Posterior vena cava (tissue), 2 donors: ENCODE data around the gene CD164L2. TPM values are rescaled to one million over a fixed set of nuclear protein-coding genes. Genes with fewer than 3 reads are reported as not detected.

ENCODE experiments used
- DNase-seq: peaks from one replicate; pipeline ENCODE4 v3.0.0-alpha.2; 2020; ENCODE audit warnings: low spot score
- intact Hi-C, 2 donors: fragments of 100-400 bp; cut with DNase I; formaldehyde crosslinking; loops; one replicate each; pipeline versions ENCODE4 v1.14.1 to v1.14.2; 2022 to 2023
- total RNA-seq, 2 donors: library from RNA; stranded (reverse); fragmentation: NEBNext Ultra II Directional; extraction: Animal tissue kit (Norgen Biotek cat#: 25700); gene quantifications; one replicate each; pipeline ENCODE4 v1.2.1, GENCODE V29; 2021
- donor health status: DM: yes; HTN: yes; CAD: no.
- donor health status: DM: yes; HTN: yes; CAD: no.

The CD164L2 gene
- total RNA-seq, 2 donors from 2014 or later, result not detected

DNA sequence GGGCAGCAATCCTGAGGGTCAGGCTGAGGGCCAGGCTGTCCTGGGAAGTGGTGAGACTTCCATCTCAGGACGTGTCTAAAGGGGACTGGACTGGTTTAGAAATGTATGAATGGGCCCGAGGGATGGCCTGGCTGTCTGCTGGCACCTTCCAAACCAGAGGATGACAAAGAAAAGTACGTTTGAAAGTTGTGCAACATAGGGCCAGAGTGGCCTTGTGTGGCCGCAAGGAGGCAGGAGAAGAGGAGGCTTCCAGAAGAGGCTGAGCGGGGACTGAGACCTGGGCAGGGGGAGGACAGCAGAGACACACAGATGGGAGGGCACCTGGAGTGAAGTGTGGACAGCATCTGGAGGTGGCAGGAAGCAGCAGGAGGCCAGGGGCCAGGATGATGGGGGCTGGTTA, 43.9 kb downstream of the CD164L2 start:
- intact Hi-C loops, result no loop called here
- no peak for DNase-seq

DNA sequence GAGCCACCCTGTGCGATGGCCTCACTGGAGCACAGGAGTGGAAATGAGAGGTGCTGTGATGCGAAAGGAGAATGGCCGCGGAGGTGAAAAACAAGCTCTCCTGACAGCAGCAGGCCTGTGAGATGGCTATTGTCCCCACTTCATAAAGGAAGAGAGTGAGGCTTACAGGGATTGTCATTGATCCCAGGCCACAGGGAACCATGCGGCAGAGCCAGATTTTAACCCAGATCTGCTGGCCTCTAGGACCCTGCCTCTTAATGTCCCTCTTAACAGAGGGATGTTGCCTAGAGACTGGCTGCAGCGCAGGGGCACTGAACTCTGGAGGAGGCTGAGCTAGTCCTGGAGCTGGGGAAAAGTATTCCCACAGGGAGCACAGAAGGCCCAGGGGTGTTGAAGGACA, 44.4 kb downstream of the CD164L2 start:
- no peak for DNase-seq
- intact Hi-C loops, result no loop called here

- intact Hi-C loops, result no loop called here
- no peak for DNase-seq
These were observed 46.4 kb downstream of the CD164L2 start for GRCh38 chr1:27336756-27337155.

DNA sequence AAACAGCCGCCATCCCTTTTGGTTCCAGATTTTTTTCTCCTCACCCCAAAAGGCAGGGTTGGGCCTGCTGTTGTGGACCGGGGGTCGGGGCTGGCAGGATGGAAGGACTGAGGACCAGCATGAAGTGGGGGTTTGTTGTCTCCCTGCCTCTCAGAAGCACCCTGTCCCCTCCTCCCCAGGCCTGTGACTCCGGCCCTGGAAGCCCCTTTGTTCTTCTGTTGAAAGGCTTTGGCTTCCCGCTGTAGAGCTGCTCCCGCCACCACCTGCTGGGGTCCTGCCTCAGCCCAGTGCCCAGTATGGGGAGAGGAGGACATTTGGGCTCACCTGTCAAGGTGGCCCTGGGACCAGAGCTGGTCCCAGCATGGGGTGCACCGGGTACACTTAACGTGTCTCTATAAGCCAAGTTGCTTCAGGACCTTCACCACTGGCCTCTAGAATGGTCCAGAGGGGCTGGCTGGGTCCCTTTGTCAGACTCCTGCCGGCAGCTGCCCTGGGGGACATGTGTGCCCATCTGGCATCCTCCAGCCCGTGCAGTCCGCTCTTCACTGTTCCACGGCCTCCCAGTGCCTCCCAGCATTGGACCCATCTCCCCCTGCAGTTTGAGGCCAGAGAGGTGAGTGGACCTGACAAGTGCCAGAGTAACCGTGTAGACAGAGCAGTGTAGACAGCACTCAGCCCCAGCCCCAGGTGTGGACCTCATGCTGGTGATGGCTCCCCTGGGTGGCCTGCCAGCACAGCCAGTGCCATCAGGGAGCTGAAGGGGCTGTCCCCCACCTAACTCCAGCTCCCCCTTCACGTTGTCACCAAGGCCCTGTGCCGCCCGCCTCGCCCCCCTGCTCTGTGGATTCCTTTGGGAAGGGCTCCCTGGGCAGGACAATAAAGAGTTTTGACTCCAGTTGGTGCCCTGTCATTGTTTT, 47.4 kb downstream of the CD164L2 start:
- intact Hi-C loops, result no loop called here
- DNase-seq, result no peak

- peak; percentile 65 for DNase-seq
- intact Hi-C loops, result no loop called here
These were observed 49.3 kb downstream of the CD164L2 start for GRCh38 chr1:27333717-27334279.

DNA sequence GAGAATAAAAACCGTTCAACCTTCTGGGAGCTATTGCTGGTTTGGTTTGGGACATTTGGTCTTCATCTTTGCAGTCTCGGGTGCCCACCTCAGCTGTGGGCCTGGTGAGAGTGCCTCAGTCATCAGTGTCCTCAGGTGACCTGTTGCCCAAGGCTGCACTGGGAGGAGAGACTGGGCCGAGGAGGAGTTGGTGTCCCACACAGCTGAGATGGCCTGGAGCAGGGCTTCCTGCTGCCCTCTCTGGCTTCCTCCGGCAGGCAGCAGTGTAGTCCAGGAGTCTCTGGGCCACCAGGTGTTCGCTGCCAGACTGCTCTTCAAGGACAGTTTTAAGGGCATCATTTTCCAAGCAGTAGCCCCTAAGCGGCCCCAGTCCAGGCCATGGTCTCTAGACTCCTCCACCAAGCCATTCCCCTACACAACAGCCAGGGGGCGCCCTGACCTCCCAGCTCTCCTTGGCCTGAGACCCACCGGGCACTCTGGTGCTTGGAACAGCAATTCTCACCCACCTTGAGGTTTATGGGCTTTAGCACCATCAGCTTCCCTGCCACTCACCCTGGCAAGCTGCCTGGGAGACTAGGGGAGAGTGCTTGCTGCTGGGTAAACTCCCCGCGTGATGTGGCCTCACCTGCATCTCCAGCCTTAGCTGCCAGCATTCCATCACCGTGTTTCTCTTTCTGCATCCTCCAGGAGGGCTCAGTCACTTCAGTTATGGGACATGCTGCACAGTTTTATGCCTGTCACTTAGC, 50.4 kb downstream of the CD164L2 start:
- peak; percentile 84 for DNase-seq
- intact Hi-C loops, result no loop called here

DNA sequence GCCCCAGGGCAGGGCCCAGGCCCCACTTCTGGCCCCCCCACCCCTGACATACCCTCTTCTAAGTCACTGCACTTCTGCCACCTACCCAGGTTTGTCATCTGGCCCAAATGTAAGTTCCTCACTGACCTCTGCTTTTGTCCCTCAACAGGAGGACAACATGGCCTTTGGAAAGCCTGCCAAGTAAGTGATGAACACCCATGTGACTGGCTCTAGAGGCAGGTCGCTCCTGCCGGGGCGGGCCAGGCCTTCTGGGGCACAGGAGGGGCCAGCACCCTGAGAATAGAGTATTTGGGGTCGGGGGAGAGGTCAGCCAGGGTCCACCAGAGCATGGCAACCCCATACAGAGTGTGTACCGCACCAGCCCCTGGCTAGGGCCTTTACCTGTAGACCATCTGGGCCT, 51.2 kb downstream of the CD164L2 start:
- peak; percentile 34 for DNase-seq
- intact Hi-C loops, result no loop called here

DNA sequence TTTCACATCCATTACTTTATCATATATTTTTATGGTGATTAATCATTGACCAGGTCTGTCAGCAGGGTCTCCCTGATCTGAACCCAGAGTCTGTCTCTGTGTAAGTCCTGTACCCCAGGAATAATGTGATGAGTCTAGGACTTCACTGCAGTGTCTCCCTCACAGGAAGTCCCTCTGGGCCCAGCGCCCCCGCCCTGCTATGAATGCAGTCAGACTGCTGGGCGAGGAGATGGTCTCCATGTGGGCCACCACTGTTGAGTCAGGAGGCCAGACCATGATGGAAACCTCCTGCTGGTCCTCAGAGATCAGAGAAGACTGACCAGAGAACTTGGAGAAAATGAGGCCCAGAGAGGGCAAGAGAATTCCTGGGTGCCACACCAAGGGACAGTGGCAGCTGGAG, 51.7 kb downstream of the CD164L2 start:
- DNase-seq, result peak; percentile 25
- intact Hi-C loops, result no loop called here

DNA sequence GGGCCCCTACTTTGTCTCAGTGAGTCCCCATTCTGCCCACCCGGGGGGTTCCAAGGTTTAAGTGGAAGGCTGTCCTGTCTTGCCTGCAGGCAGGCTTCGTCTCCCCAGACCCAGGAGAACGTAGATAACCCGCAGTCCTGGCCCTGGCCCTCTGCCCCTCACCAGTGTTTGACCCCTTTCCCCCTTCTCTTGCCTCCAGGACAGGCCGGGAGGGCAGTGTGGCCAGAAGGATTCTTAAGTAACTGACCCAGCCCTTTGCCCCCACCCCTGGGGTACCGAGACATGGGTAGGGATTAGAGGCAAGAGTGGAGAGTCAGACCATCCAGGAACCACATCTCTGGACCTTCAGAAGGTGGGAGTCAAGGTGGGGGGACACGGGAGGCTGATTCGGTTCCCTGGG, 52.3 kb downstream of the CD164L2 start:
- peak; percentile 64 for DNase-seq
- intact Hi-C loops, result no loop called here

Other genes with a start within 250 kb of the CD164L2 start
- 10 to 100 TPM; 19.0 to 25.3 TPM for gene SLC9A1, start 228.2 kb downstream of the CD164L2 start, total RNA-seq
- 10 to 100 TPM; 22.6 to 27.4 TPM for gene WDTC1, start 148.7 kb downstream of the CD164L2 start, total RNA-seq
- 10 to 100 TPM; 25.0 to 26.7 TPM for gene TMEM222, start 61.2 kb downstream of the CD164L2 start, total RNA-seq
- 1 to 10 TPM; 1.6 to 1.9 TPM for gene SYTL1, start 41.3 kb downstream of the CD164L2 start, total RNA-seq
- gene MAP3K6, start 16.4 kb downstream of the CD164L2 start, total RNA-seq, result 10 to 100 TPM; 72.8 to 94.3 TPM
- gene FCN3, start 8.5 kb downstream of the CD164L2 start, total RNA-seq, result 10 to 100 TPM; 10.4 to 11.6 TPM
- gene GPR3, start 9.3 kb upstream of the CD164L2 start, total RNA-seq, result 1 to 10 TPM in 1 of 2 donors, under 1 TPM in 1; 0.37 to 1.2 TPM
- 100 to 1,000 TPM; 154 to 155 TPM for gene WASF2, start 106.8 kb upstream of the CD164L2 start, total RNA-seq
- gene AHDC1, start 220.8 kb upstream of the CD164L2 start, total RNA-seq, result 10 to 100 TPM; 54.5 to 58.3 TPM